Measurements from ENCODE around the gene SPTAN1.

The SPTAN1 gene

DNA sequence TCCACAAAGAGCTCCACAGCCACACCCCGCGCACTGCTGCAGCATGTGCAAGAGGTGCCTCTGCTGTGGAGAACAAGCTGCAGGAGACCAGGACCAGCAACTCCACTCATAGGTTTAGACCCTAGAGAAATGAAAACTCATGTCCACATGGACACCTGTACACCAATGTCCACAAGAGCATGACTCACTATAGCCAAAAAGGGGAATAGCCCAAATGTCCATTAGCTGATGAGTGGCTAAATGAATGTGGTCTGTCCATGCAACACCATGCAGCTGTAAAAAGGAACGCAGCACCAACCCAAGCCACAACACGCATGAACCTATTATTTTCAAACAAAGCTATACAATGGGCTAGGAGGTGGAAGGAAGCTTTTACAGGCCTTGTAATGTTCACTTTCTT, 86.2 kb downstream of the SPTAN1 start:
- no peak for ATAC-seq
- no peak for TF ChIP-seq BACH2 (CRISPR knock-in tag; IDR thresholded peaks at IDR 0.05; ENCODE audit: borderline replicate concordance)
- TF ChIP-seq ZNF565 (CRISPR knock-in tag; conservative IDR thresholded peaks at IDR 0.05; ENCODE audit: low read depth) = no peak
- TF ChIP-seq TOX (CRISPR knock-in tag; IDR thresholded peaks at IDR 0.05; ENCODE audit: borderline replicate concordance) = no peak
- TF ChIP-seq, protein P1, sequence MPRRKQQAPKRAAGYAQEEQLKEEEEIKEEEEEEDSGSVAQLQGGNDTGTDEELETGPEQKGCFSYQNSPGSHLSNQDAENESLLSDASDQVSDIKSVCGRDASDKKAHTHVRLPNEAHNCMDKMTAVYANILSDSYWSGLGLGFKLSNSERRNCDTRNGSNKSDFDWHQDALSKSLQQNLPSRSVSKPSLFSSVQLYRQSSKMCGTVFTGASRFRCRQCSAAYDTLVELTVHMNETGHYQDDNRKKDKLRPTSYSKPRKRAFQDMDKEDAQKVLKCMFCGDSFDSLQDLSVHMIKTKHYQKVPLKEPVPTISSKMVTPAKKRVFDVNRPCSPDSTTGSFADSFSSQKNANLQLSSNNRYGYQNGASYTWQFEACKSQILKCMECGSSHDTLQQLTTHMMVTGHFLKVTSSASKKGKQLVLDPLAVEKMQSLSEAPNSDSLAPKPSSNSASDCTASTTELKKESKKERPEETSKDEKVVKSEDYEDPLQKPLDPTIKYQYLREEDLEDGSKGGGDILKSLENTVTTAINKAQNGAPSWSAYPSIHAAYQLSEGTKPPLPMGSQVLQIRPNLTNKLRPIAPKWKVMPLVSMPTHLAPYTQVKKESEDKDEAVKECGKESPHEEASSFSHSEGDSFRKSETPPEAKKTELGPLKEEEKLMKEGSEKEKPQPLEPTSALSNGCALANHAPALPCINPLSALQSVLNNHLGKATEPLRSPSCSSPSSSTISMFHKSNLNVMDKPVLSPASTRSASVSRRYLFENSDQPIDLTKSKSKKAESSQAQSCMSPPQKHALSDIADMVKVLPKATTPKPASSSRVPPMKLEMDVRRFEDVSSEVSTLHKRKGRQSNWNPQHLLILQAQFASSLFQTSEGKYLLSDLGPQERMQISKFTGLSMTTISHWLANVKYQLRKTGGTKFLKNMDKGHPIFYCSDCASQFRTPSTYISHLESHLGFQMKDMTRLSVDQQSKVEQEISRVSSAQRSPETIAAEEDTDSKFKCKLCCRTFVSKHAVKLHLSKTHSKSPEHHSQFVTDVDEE (CRISPR knock-in tag; IDR thresholded peaks at IDR 0.05) = no peak
- TF ChIP-seq ARNTL (CRISPR knock-in tag; IDR thresholded peaks at IDR 0.05; ENCODE audit: borderline replicate concordance, low read depth) = no peak
- TF ChIP-seq SNAI2 (CRISPR knock-in tag; IDR thresholded peaks at IDR 0.05) = no peak
- TF ChIP-seq ZFP30 (CRISPR knock-in tag; IDR thresholded peaks at IDR 0.05) = no peak
- TF ChIP-seq, protein P2, sequence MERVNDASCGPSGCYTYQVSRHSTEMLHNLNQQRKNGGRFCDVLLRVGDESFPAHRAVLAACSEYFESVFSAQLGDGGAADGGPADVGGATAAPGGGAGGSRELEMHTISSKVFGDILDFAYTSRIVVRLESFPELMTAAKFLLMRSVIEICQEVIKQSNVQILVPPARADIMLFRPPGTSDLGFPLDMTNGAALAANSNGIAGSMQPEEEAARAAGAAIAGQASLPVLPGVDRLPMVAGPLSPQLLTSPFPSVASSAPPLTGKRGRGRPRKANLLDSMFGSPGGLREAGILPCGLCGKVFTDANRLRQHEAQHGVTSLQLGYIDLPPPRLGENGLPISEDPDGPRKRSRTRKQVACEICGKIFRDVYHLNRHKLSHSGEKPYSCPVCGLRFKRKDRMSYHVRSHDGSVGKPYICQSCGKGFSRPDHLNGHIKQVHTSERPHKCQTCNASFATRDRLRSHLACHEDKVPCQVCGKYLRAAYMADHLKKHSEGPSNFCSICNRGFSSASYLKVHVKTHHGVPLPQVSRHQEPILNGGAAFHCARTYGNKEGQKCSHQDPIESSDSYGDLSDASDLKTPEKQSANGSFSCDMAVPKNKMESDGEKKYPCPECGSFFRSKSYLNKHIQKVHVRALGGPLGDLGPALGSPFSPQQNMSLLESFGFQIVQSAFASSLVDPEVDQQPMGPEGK (CRISPR knock-in tag; IDR thresholded peaks at IDR 0.05; ENCODE audit: borderline replicate concordance) = no peak
- no peak for TF ChIP-seq TCF4 (CRISPR knock-in tag; IDR thresholded peaks at IDR 0.05; ENCODE audit: borderline replicate concordance)
- no peak for TF ChIP-seq ESRRG (CRISPR knock-in tag; IDR thresholded peaks at IDR 0.05)
- no peak for TF ChIP-seq GLIS3 (CRISPR knock-in tag; IDR thresholded peaks at IDR 0.05)
- TF ChIP-seq, protein P3, sequence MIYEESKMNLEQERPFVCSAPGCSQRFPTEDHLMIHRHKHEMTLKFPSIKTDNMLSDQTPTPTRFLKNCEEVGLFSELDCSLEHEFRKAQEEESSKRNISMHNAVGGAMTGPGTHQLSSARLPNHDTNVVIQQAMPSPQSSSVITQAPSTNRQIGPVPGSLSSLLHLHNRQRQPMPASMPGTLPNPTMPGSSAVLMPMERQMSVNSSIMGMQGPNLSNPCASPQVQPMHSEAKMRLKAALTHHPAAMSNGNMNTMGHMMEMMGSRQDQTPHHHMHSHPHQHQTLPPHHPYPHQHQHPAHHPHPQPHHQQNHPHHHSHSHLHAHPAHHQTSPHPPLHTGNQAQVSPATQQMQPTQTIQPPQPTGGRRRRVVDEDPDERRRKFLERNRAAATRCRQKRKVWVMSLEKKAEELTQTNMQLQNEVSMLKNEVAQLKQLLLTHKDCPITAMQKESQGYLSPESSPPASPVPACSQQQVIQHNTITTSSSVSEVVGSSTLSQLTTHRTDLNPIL (CRISPR knock-in tag; IDR thresholded peaks at IDR 0.05; ENCODE audit: low read depth) = no peak
- TF ChIP-seq ISL1 (CRISPR knock-in tag; IDR thresholded peaks at IDR 0.05) = no peak
- no peak for TF ChIP-seq ZNF70 (CRISPR knock-in tag; IDR thresholded peaks at IDR 0.05)
- no peak for TF ChIP-seq RARB (CRISPR knock-in tag; IDR thresholded peaks at IDR 0.05)
- TF ChIP-seq, protein P4, sequence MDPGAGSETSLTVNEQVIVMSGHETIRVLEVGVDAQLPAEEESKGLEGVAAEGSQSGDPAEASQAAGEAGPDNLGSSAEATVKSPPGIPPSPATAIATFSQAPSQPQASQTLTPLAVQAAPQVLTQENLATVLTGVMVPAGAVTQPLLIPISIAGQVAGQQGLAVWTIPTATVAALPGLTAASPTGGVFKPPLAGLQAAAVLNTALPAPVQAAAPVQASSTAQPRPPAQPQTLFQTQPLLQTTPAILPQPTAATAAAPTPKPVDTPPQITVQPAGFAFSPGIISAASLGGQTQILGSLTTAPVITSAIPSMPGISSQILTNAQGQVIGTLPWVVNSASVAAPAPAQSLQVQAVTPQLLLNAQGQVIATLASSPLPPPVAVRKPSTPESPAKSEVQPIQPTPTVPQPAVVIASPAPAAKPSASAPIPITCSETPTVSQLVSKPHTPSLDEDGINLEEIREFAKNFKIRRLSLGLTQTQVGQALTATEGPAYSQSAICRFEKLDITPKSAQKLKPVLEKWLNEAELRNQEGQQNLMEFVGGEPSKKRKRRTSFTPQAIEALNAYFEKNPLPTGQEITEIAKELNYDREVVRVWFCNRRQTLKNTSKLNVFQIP (CRISPR knock-in tag; IDR thresholded peaks at IDR 0.05; ENCODE audit: borderline replicate concordance, low read depth) = no peak
- no peak for TF ChIP-seq ZNF8 (CRISPR knock-in tag; IDR thresholded peaks at IDR 0.05)
- TF ChIP-seq PPARA (CRISPR knock-in tag; IDR thresholded peaks at IDR 0.05; ENCODE audit: borderline replicate concordance) = no peak
- TF ChIP-seq ZC3H10 (CRISPR knock-in tag; IDR thresholded peaks at IDR 0.05) = no peak

DNA sequence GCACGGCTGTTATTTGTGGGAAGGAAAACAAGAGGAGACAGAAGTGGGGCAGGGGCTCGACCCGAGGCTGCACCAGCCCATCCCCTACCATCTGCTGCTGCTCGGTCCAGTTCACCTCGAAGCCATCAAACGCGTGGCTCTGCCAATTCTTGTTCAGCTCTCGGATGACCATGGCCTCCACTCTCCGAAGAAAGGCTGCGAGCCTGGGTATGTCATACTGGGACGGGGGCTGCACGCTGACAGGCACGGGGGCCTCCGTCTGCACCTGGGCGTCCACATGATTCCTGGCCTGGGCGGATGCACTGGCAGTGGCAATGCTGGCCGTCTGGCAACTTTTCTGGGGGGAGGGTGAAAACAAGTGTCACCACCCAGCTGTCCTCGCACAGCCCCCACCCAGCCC, 88.2 kb downstream of the SPTAN1 start:
- ATAC-seq = no peak
- no peak for TF ChIP-seq ARNTL (CRISPR knock-in tag; IDR thresholded peaks at IDR 0.05; ENCODE audit: borderline replicate concordance, low read depth)

DNA sequence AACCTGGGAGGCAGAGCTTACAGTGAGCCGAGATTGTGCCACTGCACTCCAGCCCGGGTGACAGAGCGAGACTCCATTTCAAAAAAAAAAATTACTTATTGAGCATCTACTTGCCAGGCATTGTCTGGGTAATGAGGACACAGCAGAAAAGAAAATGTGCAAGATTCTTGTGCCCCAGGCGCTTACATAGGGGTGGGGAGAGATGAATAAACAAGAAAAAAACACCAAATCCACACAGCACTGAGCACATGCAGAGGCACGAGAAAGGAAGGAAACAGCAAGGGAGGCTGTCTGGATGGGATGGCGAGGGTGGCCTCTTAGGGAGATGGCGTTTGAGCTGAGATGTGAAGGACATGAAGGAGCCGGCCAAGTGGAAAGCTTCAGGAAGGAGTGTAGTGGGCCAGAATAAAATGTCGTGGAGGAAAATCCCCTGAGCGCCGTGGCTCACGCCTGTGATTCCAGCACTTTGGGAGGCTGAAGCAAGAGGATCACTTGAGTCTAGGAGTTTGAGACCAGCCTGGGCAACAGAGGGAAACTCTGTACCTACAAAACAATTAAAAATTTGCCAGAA, 90.4 kb downstream of the SPTAN1 start:
- TF ChIP-seq ZFP30 (CRISPR knock-in tag; IDR thresholded peaks at IDR 0.05) (no peak), ARNTL (CRISPR knock-in tag; IDR thresholded peaks at IDR 0.05; ENCODE audit: borderline replicate concordance, low read depth) (no peak), TCF4 (CRISPR knock-in tag; IDR thresholded peaks at IDR 0.05; ENCODE audit: borderline replicate concordance) (no peak), TOX (CRISPR knock-in tag; IDR thresholded peaks at IDR 0.05; ENCODE audit: borderline replicate concordance) (no peak), ZNF70 (CRISPR knock-in tag; IDR thresholded peaks at IDR 0.05) (no peak)
- no peak; the same call in 2 of the 3 replicates for ATAC-seq

DNA sequence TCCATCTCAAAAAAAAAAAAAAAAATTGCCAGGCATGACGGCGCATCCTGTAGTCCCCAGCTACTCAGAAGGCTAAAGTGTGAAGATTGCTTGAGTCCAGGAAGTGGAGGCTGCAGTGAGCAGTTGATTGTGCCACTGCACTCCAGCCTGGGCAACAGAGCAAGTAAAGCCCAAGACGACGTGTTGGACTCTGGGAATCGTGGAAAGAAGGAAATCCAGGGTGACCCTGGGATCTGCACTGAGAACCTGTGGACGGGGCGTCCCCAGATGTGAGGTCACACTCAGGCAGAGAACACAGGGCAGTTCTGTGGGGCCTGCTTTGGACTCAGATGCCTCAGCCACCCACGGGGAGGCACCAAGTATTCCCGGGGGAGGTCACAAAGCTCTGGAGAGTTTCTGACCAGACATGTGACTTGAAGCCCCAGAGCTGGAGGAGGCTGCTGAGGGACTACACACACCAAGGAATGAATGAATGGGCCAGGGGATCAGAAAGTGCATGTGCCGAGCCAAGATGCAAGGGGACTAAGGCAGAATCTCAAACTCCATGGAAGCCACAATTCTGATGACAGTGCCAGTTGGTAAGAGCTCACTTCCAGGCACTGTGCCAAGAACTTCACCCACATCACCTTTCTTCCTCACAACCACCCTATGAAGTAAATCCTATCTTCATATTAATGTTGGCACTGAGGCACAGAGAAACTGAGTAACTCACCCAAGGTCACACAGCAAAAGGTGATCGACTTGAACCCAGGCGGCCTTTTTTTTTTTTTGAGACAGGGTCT, 91.3 kb downstream of the SPTAN1 start:
- ATAC-seq = no peak
- TF ChIP-seq ZNF565 (CRISPR knock-in tag; conservative IDR thresholded peaks at IDR 0.05; ENCODE audit: low read depth) (no peak), ZNF8 (CRISPR knock-in tag; IDR thresholded peaks at IDR 0.05) (no peak)
- TF ChIP-seq, protein P2 (CRISPR knock-in tag; IDR thresholded peaks at IDR 0.05; ENCODE audit: borderline replicate concordance) = no peak

DNA sequence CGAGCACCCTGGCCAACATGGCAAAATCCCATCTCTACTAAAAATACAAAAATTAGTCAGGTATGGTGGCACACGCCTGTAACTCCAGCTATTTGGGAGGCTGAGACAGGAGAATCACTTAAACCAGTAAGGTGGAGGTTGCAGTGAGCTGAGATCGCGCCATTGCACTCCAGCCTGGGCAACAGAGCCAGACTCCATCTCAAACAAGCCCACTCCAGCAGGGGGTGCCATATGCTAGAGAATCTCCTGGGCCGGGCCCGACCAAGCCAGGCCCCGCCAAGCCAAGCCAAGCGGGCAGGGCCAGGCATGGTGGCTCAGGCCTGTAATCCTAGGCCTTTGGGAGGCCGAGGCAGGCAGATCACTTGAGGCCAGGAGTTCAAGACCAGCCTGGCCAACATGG, 95.8 kb downstream of the SPTAN1 start:
- ATAC-seq = peak; percentile 84

All from SK-N-SH treated with all-trans-retinoic acid at 6 μM for 48 hours (cell line).